CD14-positive monocyte (primary cell): Measurements from ENCODE around the gene PLEKHS1. TPM values are rescaled to one million over a fixed set of nuclear protein-coding genes. Genes with fewer than 3 reads are reported as not detected.

ENCODE experiments used
- DNase-seq, 3 donors: peaks; one replicate each; pipeline ENCODE4 v3.0.0-alpha.2; 2011 to 2022
- H2AFZ ChIP-seq: 2 replicates; pipeline ENCODE4 v1.6.0; 2012; ENCODE audit warnings: mild to moderate bottlenecking, low read depth, low read length, inconsistent platforms; ENCODE audit not compliant: insufficient read depth, poor library complexity, severe bottlenecking
- H3K27ac ChIP-seq, 2 donors: 1 replicate in 1 of 2; 2 replicates in 1 of 2; pipeline ENCODE4 v1.5.1; 2012 to 2013; ENCODE audit warnings: low read length in 2 of 2, control low read depth in 1 of 2, inconsistent platforms in 1 of 2, low read depth in 1 of 2, mild to moderate bottlenecking in 1 of 2
- H3K27me3 ChIP-seq, 2 donors: one replicate each; pipeline versions ENCODE4 v1.6.0 to v1.6.1; 2011 to 2013; ENCODE audit warnings: low read length in 2 of 2; ENCODE audit not compliant: control insufficient read depth in 2 of 2, insufficient read depth in 2 of 2
- H3K36me3 ChIP-seq, 2 donors: replicated peaks in 1 of 2; 1 replicate in 1 of 2; 2 replicates in 1 of 2; pipeline versions ENCODE4 v1.5.1 to v1.6.1; 2012 to 2013; ENCODE audit warnings: low read length in 2 of 2, control low read depth in 1 of 2, inconsistent platforms in 1 of 2, mild to moderate bottlenecking in 1 of 2; ENCODE audit not compliant: insufficient read depth in 2 of 2, control insufficient read depth in 1 of 2
- H3K4me1 ChIP-seq, 2 donors: 1 replicate in 1 of 2; 2 replicates in 1 of 2; pipeline versions ENCODE4 v1.5.1 to v1.6.1; 2012 to 2013; ENCODE audit warnings: low read length in 2 of 2, control low read depth in 1 of 2, inconsistent platforms in 1 of 2, mild to moderate bottlenecking in 1 of 2, moderate library complexity in 1 of 2; ENCODE audit not compliant: insufficient read depth in 2 of 2, control insufficient read depth in 1 of 2
- H3K4me2 ChIP-seq: replicated peaks from 2 replicates; pipeline ENCODE3; 2012; ENCODE audit warnings: low read length, moderate library complexity, mild to moderate bottlenecking; ENCODE audit not compliant: poor library complexity, severe bottlenecking; ENCODE audit errors: extremely low read depth
- H3K4me3 ChIP-seq, 3 experiments: fragments of 200-600 bp in 1 of 3; sonication (generic) in 1 of 3; replicated peaks in 1 of 3; 1 replicate in 2 of 3; 2 replicates in 1 of 3; pipeline ENCODE4 v1.5.1; 2011 to 2013; ENCODE audit warnings: low read length in 3 of 3, mild to moderate bottlenecking in 3 of 3, control low read depth in 2 of 3, low read depth in 2 of 3, inconsistent platforms in 1 of 3, moderate library complexity in 1 of 3
- H3K79me2 ChIP-seq: 2 replicates; pipeline ENCODE4 v1.6.0; 2012; ENCODE audit warnings: mild to moderate bottlenecking, control low read depth, inconsistent platforms, low read length, moderate library complexity; ENCODE audit not compliant: insufficient read depth
- H3K9ac ChIP-seq: 2 replicates; pipeline ENCODE4 v1.6.0; 2017; ENCODE audit warnings: low read length, mild to moderate bottlenecking; ENCODE audit not compliant: insufficient read depth, poor library complexity, severe bottlenecking
- H3K9me3 ChIP-seq, 2 donors: replicated peaks in 1 of 2; 1 replicate in 1 of 2; 2 replicates in 1 of 2; pipeline versions ENCODE4 v1.5.1 to v1.6.1; 2012 to 2013; ENCODE audit warnings: low read length in 2 of 2, control low read depth in 1 of 2; ENCODE audit not compliant: control insufficient read depth in 1 of 2, insufficient read depth in 1 of 2
- H4K20me1 ChIP-seq: 2 replicates; pipeline ENCODE4 v1.6.0; 2012; ENCODE audit warnings: mild to moderate bottlenecking, low read length, control low read depth, moderate library complexity; ENCODE audit not compliant: insufficient read depth
- H3K27ac Mint-ChIP-seq, 7 donors: one replicate each; pipeline ENCODE4 v1.8.0; 2020; ENCODE audit warnings: mild to moderate bottlenecking in 7 of 7, mixed read lengths in 7 of 7, moderate library complexity in 6 of 7, inconsistent platforms in 2 of 7
- H3K27me3 Mint-ChIP-seq, 3 donors: one replicate each; pipeline ENCODE4 v1.8.0; 2021 to 2022; ENCODE audit warnings: low read depth in 3 of 3, mild to moderate bottlenecking in 3 of 3, mixed read lengths in 3 of 3, moderate library complexity in 3 of 3, inconsistent platforms in 1 of 3
- H3K36me3 Mint-ChIP-seq, 2 donors: one replicate each; pipeline ENCODE4 v1.8.0; 2020; ENCODE audit warnings: mixed read lengths in 2 of 2, inconsistent platforms in 1 of 2, mild to moderate bottlenecking in 1 of 2
- H3K4me1 Mint-ChIP-seq: one replicate; pipeline ENCODE4 v1.8.0; 2020; ENCODE audit warnings: mild to moderate bottlenecking, mixed read lengths
- H3K4me3 Mint-ChIP-seq, 2 donors: one replicate each; pipeline ENCODE4 v1.8.0; 2020; ENCODE audit warnings: mild to moderate bottlenecking in 2 of 2, mixed read lengths in 2 of 2, moderate library complexity in 1 of 2
- H3K9me3 Mint-ChIP-seq, 7 donors: one replicate each; pipeline ENCODE4 v1.8.0; 2020 to 2022; ENCODE audit warnings: mixed read lengths in 7 of 7, mild to moderate bottlenecking in 6 of 7, moderate library complexity in 6 of 7, inconsistent platforms in 2 of 7
- CTCF ChIP-seq: fragments of 200-600 bp; IDR thresholded peaks from one replicate; pipeline ENCODE4 v1.8.0; 2022; ENCODE audit warnings: antibody characterized with exemption, mild to moderate bottlenecking
- WGBS: methylation state at CpG from one replicate; pipeline ENCODE4 v1.1.5; 2013; ENCODE audit warnings: missing lambda C conversion rate; ENCODE audit not compliant: insufficient coverage; 5-methylcytosine and 5-hydroxymethylcytosine counted together
- intact Hi-C, 2 donors: fragments of 100-400 bp; cut with micrococcal nuclease; formaldehyde crosslinking; loops; one replicate each; pipeline versions ENCODE4 v1.15.0 to v1.15.1; 2023
- polyA plus RNA-seq, 3 donors: library from polyadenylated mRNA; depleted of rRNA in 1 of 3; unstranded in 2 of 3; stranded (reverse) in 1 of 3; fragments of 300-500 nt in 2 of 3; fragments of >200 nt in 1 of 3; fragmentation: Illumina TruSeq in 2 of 3; gene quantifications; 1 replicate in 2 of 3; 2 replicates in 1 of 3; pipeline ENCODE4 v1.2.3, GENCODE V29; 2012 to 2021

The PLEKHS1 gene
- polyA plus RNA-seq, 3 donors = 0.08 TPM; not detected in 2

- Mint-ChIP-seq H3K9me3 (peaks cover 0 to 2% (median 0%) of the 10 kb centered on the region in 7 donors), H3K27ac (no peak overlapping the region), H3K4me3 (no peak overlapping the region), H3K36me3 (no peaks in the 10 kb centered on the region), H3K4me1 (no peaks in the 10 kb centered on the region), H3K27me3 (peaks cover 1 to 14% (median 3%) of the 10 kb centered on the region in 3 donors)
- Histone ChIP-seq H2AFZ (no peak overlapping the region), H3K4me1 (no peaks in the 10 kb centered on the region), H4K20me1 (no peaks in the 10 kb centered on the region), H3K9me3 (no peaks in the 10 kb centered on the region), H3K4me3 (no peak overlapping the region), H3K27me3 (no peaks in the 10 kb centered on the region), H3K9ac (no peak overlapping the region), H3K4me2 (no peak overlapping the region), H3K79me2 (no peaks in the 10 kb centered on the region), H3K27ac (no peak overlapping the region), H3K36me3 (no peaks in the 10 kb centered on the region)
- no CpG with 5 or more reads among the region's 8 CpGs for WGBS
- TF ChIP-seq CTCF = no peak
- intact Hi-C loops = no loop called here
- DNase-seq = no peak
These were observed 31.7 kb downstream of the PLEKHS1 start for GRCh38 chr10:113782986-113783704.

- 47% methylated on average over 6 of the region's 9 CpGs for WGBS
- no peak overlapping the region for H3K4me2 ChIP-seq
- Mint-ChIP-seq H3K9me3 (no peaks in the 10 kb centered on the region), H3K27ac (peak overlapping the region in 1 of 7 donors; percentile 9), H3K4me3 (no peak overlapping the region), H3K36me3 (no peaks in the 10 kb centered on the region), H3K4me1 (peaks cover 7% of the 10 kb centered on the region), H3K27me3 (peaks cover 0 to 5% (median 2%) of the 10 kb centered on the region in 3 donors)
- no peak for TF ChIP-seq CTCF
- H3K9ac ChIP-seq = no peak overlapping the region
- peak; percentile 35 to 78 (median 38) for DNase-seq
- no peak overlapping the region for H3K4me3 ChIP-seq
- no peak overlapping the region for H3K27ac ChIP-seq
- no peaks in the 10 kb centered on the region for H3K36me3 ChIP-seq
- no peaks in the 10 kb centered on the region for H3K9me3 ChIP-seq
- H3K4me1 ChIP-seq = peaks cover 0 to 4% of the 10 kb centered on the region in 2 donors
- H2AFZ ChIP-seq = no peak overlapping the region
- no peaks in the 10 kb centered on the region for H3K79me2 ChIP-seq
- no peaks in the 10 kb centered on the region for H4K20me1 ChIP-seq
- no peaks in the 10 kb centered on the region for H3K27me3 ChIP-seq
- intact Hi-C loops = no loop called here
These were observed 37.2 kb downstream of the PLEKHS1 start for GRCh38 chr10:113788604-113789083.
